CD4-positive, alpha-beta T cell (primary cell): Measurements from ENCODE around the gene SF3A2. TPM values are rescaled to one million over a fixed set of nuclear protein-coding genes. Genes with fewer than 3 reads are reported as not detected.

ENCODE experiments used
- ATAC-seq: fragments of 200-7000 bp; cut with Tn5 transposase; one replicate; pipeline ENCODE4 v1.10.0; 2022; ENCODE audit warnings: mild to moderate bottlenecking; ENCODE audit not compliant: poor library complexity
- CTCF ChIA-PET: fragments of 350-600 bp; sonication (Branson Sonifier 250); formaldehyde crosslinking; loops from one replicate; lab custom pipeline; 2021; ENCODE audit warnings: antibody characterized with exemption, inconsistent platforms; lab: Charles Lee
- POLR2A ChIA-PET: fragments of 350-600 bp; sonication (Branson Sonifier 250); formaldehyde crosslinking; loops from one replicate; lab custom pipeline; 2021; ENCODE audit warnings: antibody characterized with exemption, inconsistent platforms; lab: Charles Lee
- DNase-seq, 14 experiments: peaks; one replicate each; pipeline ENCODE4 v3.0.0-alpha.2; 2013 to 2020; ENCODE audit warnings: mixed read lengths in 2 of 14
- H3K27ac ChIP-seq, 2 donors: one replicate each; pipeline versions ENCODE4 v1.5.1 to v1.7.0; 2013; ENCODE audit warnings: low read length in 2 of 2, low read depth in 1 of 2, mild to moderate bottlenecking in 1 of 2
- H3K27me3 ChIP-seq, 2 experiments: 1 replicate in 1 of 2; 2 replicates in 1 of 2; pipeline versions ENCODE4 v1.6.1 to v1.7.0; 2013; ENCODE audit warnings: low read length in 2 of 2, control low read depth in 1 of 2, mild to moderate bottlenecking in 1 of 2, moderate library complexity in 1 of 2; ENCODE audit not compliant: insufficient read depth in 2 of 2, control insufficient read depth in 1 of 2
- H3K36me3 ChIP-seq: one replicate; pipeline ENCODE4 v1.6.1; 2013; ENCODE audit warnings: low read length, control low read depth; ENCODE audit not compliant: insufficient read depth
- H3K4me1 ChIP-seq: one replicate; pipeline ENCODE4 v1.6.1; 2013; ENCODE audit warnings: low read length, control low read depth; ENCODE audit not compliant: insufficient read depth
- H3K4me3 ChIP-seq: one replicate; pipeline ENCODE4 v1.5.1; 2013; ENCODE audit warnings: mild to moderate bottlenecking, low read length, moderate library complexity
- H3K9me3 ChIP-seq, 2 experiments: 1 replicate in 1 of 2; 2 replicates in 1 of 2; pipeline versions ENCODE4 v1.6.1 to v1.7.0; 2013; ENCODE audit warnings: low read length in 2 of 2, mild to moderate bottlenecking in 2 of 2, control low read depth in 1 of 2, moderate library complexity in 1 of 2; ENCODE audit not compliant: control insufficient read depth in 1 of 2, insufficient read depth in 1 of 2
- H3K27ac Mint-ChIP-seq: one replicate; pipeline ENCODE4 v1.8.0; 2020; ENCODE audit warnings: mixed read lengths
- H3K27me3 Mint-ChIP-seq: one replicate; pipeline ENCODE4 v1.8.0; 2021; ENCODE audit warnings: mixed read lengths
- H3K36me3 Mint-ChIP-seq: one replicate; pipeline ENCODE4 v1.8.0; 2021; ENCODE audit warnings: low read depth, mixed read lengths
- H3K4me1 Mint-ChIP-seq: one replicate; pipeline ENCODE4 v1.8.0; 2021; ENCODE audit warnings: low read depth, mixed read lengths
- H3K4me3 Mint-ChIP-seq: one replicate; pipeline ENCODE4 v1.8.0; 2020; ENCODE audit warnings: mild to moderate bottlenecking, mixed read lengths
- H3K9me3 Mint-ChIP-seq: one replicate; pipeline ENCODE4 v1.8.0; 2020; ENCODE audit warnings: mixed read lengths
- intact Hi-C, 2 experiments: fragments of 100-400 bp; cut with DNase I in 1 of 2; cut with micrococcal nuclease in 1 of 2; formaldehyde crosslinking; loops; one replicate each; pipeline versions ENCODE4 v1.15.1 to v1.9.0; 2023 to 2025; cut with DNase I, micrococcal nuclease
- total RNA-seq, 174 experiments: library from RNA in 2 of 174; stranded (reverse) in 2 of 174; gene quantifications; one replicate each; pipeline ENCODE4 v1.2.3 and lab custom pipeline; 2021 to 2026
- TF ChIP-seq, protein P1 (sequence below): fragments of 200-600 bp; IDR thresholded peaks from one replicate; pipeline ENCODE4 v1.8.0; 2022; ENCODE audit warnings: antibody characterized with exemption, mild to moderate bottlenecking

Gene SF3A2
- total RNA-seq, 2 experiments from 2014 or later = 186 to 194 TPM

DNA sequence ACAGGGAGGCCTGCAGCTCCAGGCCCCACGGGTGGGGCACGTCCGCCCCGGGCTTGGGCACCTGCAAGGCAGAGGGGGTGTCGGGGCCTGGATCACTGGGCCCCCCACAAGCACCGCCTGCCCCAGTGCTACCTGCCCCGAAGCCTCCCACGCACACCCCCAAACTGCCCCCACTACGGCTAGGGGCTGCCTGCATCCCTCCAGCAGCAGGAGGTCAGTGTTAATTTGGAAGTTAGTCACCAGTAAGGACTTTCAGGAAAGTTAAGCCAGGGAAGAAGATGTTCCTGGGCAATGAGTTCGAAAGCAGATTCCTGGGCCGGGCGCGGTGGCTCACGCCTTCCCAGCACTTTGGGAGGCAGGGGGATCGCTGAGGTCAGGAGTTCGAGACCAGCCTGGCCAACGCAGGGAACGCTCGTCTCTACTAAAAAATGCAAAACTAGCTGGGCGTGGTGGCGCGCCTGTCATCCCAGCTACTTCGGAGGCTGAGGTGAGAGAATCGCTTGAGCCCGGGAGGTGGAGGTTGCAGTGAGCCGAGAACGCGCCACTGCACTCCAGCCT, 39.9 kb downstream of the SF3A2 start:
- ATAC-seq (no peak), DNase-seq (peak in 1 of 14 experiments; percentile 24)
- TF ChIP-seq, protein P1, sequence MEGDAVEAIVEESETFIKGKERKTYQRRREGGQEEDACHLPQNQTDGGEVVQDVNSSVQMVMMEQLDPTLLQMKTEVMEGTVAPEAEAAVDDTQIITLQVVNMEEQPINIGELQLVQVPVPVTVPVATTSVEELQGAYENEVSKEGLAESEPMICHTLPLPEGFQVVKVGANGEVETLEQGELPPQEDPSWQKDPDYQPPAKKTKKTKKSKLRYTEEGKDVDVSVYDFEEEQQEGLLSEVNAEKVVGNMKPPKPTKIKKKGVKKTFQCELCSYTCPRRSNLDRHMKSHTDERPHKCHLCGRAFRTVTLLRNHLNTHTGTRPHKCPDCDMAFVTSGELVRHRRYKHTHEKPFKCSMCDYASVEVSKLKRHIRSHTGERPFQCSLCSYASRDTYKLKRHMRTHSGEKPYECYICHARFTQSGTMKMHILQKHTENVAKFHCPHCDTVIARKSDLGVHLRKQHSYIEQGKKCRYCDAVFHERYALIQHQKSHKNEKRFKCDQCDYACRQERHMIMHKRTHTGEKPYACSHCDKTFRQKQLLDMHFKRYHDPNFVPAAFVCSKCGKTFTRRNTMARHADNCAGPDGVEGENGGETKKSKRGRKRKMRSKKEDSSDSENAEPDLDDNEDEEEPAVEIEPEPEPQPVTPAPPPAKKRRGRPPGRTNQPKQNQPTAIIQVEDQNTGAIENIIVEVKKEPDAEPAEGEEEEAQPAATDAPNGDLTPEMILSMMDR = no peak
- no peak overlapping the region for H3K27ac ChIP-seq
- intact Hi-C loops = loop anchor here in 1 of 2 experiments (5.0 to 10.0 kb wide), 2 partner anchors 41 to 338 kb away; no protein-coding TSS in a partner anchor
- peaks cover 29% of the 10 kb centered on the region for H3K36me3 ChIP-seq
- Mint-ChIP-seq H3K27me3 (no peaks in the 10 kb centered on the region), H3K4me1 (peaks cover 29% of the 10 kb centered on the region), H3K4me3 (no peak overlapping the region), H3K36me3 (peaks cover 39% of the 10 kb centered on the region), H3K9me3 (no peaks in the 10 kb centered on the region), H3K27ac (peak overlapping the region; percentile 15)
- no peak overlapping the region for H3K4me3 ChIP-seq
- peaks cover 50% of the 10 kb centered on the region for H3K4me1 ChIP-seq
- H3K9me3 ChIP-seq = peaks cover 0 to 6% of the 10 kb centered on the region in 2 experiments
- H3K27me3 ChIP-seq = peaks cover 0 to 6% of the 10 kb centered on the region in 2 experiments
- ChIA-PET CTCF (interaction anchor here (3.3 kb wide), 1 partner anchor 38 kb away, joined by 16 read pairs; no protein-coding TSS in a partner anchor), POLR2A (interaction anchor here (1.9 to 11.5 kb wide), 4 partner anchors 11 to 37 kb away, joined by 6 to 195 read pairs (median 14); partner anchors contain the start of gene JSRP1)

DNA sequence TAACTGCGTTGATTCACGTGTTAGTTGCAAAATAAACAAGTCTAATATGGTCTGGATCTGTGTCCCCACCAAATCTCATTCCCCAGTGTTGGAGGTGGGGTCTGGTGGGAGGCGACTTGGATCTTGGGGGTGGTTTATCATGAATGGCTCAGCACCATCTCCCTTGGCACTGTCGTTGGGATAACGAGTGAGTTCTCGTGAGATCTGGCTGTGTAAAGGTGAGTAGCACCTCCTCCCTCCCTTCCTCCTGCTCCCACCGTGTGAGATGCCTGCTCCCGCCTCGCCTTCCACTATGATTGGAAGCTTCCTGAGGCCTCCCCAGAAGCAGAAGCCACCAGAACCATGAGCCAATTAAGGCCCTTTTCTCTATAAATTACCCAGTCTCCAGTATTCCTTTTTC, 40.5 kb downstream of the SF3A2 start:
- Mint-ChIP-seq H3K27ac (peak overlapping the region; percentile 15), H3K9me3 (no peaks in the 10 kb centered on the region), H3K36me3 (peaks cover 33% of the 10 kb centered on the region), H3K27me3 (no peaks in the 10 kb centered on the region), H3K4me3 (no peak overlapping the region), H3K4me1 (peaks cover 31% of the 10 kb centered on the region)
- Histone ChIP-seq H3K4me1 (peaks cover 50% of the 10 kb centered on the region), H3K9me3 (peaks cover 0 to 6% of the 10 kb centered on the region in 2 experiments), H3K36me3 (peaks cover 23% of the 10 kb centered on the region), H3K4me3 (no peak overlapping the region), H3K27ac (no peak overlapping the region), H3K27me3 (peaks cover 0 to 4% of the 10 kb centered on the region in 2 experiments)
- ATAC-seq = no peak
- intact Hi-C loops = loop anchor here in 1 of 2 experiments (5.0 to 10.0 kb wide), 2 partner anchors 40 to 338 kb away; no protein-coding TSS in a partner anchor
- POLR2A ChIA-PET = interaction anchor here (1.9 to 11.5 kb wide), 3 partner anchors 11 to 38 kb away, joined by 6 to 195 read pairs (median 6); partner anchors contain the start of gene JSRP1
- TF ChIP-seq, protein P1 = no peak
- DNase-seq = peak in 1 of 14 experiments; percentile 36
- CTCF ChIA-PET = no interaction called here

DNA sequence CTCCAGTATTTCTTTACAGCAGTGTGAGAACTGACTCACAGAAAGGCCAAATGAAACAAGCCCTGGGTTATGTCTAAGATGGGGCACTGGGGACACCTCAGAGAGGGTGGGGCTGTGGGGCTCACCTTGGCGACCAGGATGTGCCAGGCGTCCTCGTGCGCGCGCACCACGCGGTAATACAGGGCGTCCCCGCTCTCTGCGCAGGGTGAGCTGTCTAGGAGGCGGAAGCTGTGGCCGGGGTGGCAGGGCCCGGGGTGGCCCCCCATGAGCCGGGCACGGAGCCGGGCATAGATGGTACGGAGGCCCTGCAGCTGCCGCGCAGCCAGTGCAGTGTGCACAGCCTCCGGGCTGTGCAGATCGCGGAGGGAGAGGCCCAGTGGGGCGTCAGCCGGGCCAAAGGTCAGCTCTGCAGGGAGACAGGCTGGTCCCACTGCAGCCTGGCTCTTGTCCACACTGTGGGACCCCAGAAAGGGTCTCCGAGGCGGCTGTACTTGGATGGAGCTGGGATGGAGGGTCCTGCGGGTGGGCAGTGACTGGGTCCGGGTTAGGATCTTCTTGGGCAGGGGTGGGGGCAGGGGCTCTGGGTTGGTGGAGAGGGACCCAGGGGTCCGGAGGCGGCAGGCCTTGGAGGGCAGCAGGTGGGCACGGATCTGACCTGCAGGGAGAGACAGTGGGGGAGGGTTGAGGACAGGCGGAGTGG, 42.0 kb downstream of the SF3A2 start:
- H3K27ac Mint-ChIP-seq = peak overlapping the region; percentile 47
- H3K9me3 Mint-ChIP-seq = no peaks in the 10 kb centered on the region
- H3K36me3 Mint-ChIP-seq = peaks cover 18% of the 10 kb centered on the region
- Histone ChIP-seq H3K9me3 (no peaks in the 10 kb centered on the region), H3K4me3 (no peak overlapping the region), H3K27me3 (no peaks in the 10 kb centered on the region), H3K4me1 (peaks cover 45% of the 10 kb centered on the region), H3K27ac (no peak overlapping the region), H3K36me3 (peaks cover 8% of the 10 kb centered on the region)
- DNase-seq = peak in 1 of 14 experiments; percentile 39
- ChIA-PET CTCF (no interaction called here), POLR2A (interaction anchor here (0.7 to 1.9 kb wide), 4 partner anchors 11 to 39 kb away, joined by 3 to 10 read pairs (median 4); no protein-coding TSS in a partner anchor)
- H3K27me3 Mint-ChIP-seq = no peaks in the 10 kb centered on the region
- TF ChIP-seq, protein P1 = no peak
- H3K4me1 Mint-ChIP-seq = peaks cover 30% of the 10 kb centered on the region
- intact Hi-C loops = loop anchor here in 1 of 2 experiments (5.0 to 10.0 kb wide), 2 partner anchors 39 to 336 kb away; no protein-coding TSS in a partner anchor
- H3K4me3 Mint-ChIP-seq = no peak overlapping the region
- ATAC-seq = no peak
